DMS 273 (cell line): Measurements from ENCODE around the gene EXO5.
"Not testable (repeated sequence)": the region's sequence is repeated elsewhere in the genome, so short reads cannot be mapped to it uniquely, and the experiment has no call there.

Experiments used
- DNase-seq: peaks from one replicate; lab custom pipeline; 2025; ENCODE audit not compliant: unreplicated experiment; lab: John Stamatoyannopoulos, UW

EXO5 gene

GRCh38 chr1:40546957-40547356, 38.4 kb downstream of the EXO5 start:
- peak; percentile 81 for DNase-seq

GRCh38 chr1:40553017-40553416, 44.5 kb downstream of the EXO5 start:
- DNase-seq = no peak

- not testable (repeated sequence) for DNase-seq
Observed at GRCh38 chr1:40554807-40555206, 46.2 kb downstream of the EXO5 start.

- no peak for DNase-seq
Observed at GRCh38 chr1:40556121-40556520, 47.6 kb downstream of the EXO5 start.

- not testable (repeated sequence) for DNase-seq
Observed at GRCh38 chr1:40558241-40558640, 49.7 kb downstream of the EXO5 start.

GRCh38 chr1:40562185-40562584, 53.6 kb downstream of the EXO5 start:
- no peak for DNase-seq

- DNase-seq = no peak
Observed at GRCh38 chr1:40563266-40563665, 54.7 kb downstream of the EXO5 start.

- no peak for DNase-seq
Observed at GRCh38 chr1:40564506-40564905, 55.9 kb downstream of the EXO5 start.

- no peak for DNase-seq
Observed at GRCh38 chr1:40564913-40565312, 56.3 kb downstream of the EXO5 start.
